Ishikawa (cell line): ENCODE results near the gene MPO.

ENCODE experiments used
- CEBPB ChIP-seq: IDR thresholded peaks from 2 replicates; pipeline ENCODE4 v1.6.1; 2012
- CREB1 ChIP-seq: IDR thresholded peaks from 2 replicates; pipeline ENCODE4 v1.6.1; 2012; ENCODE audit warnings: low read depth
- EGR1 ChIP-seq: IDR thresholded peaks from 2 replicates; pipeline ENCODE4 v1.6.1; 2012
- EP300 ChIP-seq: IDR thresholded peaks from 2 replicates; pipeline ENCODE4 v1.6.1; 2012; ENCODE audit warnings: borderline replicate concordance
- FOXM1 ChIP-seq: IDR thresholded peaks from 2 replicates; pipeline ENCODE4 v1.6.1; 2012; ENCODE audit warnings: low read depth, borderline replicate concordance
- NFIC ChIP-seq: IDR thresholded peaks from 2 replicates; pipeline ENCODE4 v1.6.1; 2012
- RAD21 ChIP-seq: IDR thresholded peaks from 2 replicates; pipeline ENCODE4 v1.6.1; 2012; ENCODE audit warnings: low read depth
- REST ChIP-seq: IDR thresholded peaks from 2 replicates; pipeline ENCODE4 v1.6.1; 2012; ENCODE audit warnings: low read depth, mild to moderate bottlenecking
- TAF1 ChIP-seq: IDR thresholded peaks from 2 replicates; pipeline ENCODE4 v1.6.1; 2012; ENCODE audit warnings: low read depth, mild to moderate bottlenecking
- TCF12 ChIP-seq: IDR thresholded peaks from 2 replicates; pipeline ENCODE4 v1.6.1; 2012; ENCODE audit warnings: low read depth
- TEAD4 ChIP-seq: IDR thresholded peaks from 2 replicates; pipeline ENCODE4 v1.6.1; 2012
- USF1 ChIP-seq: IDR thresholded peaks from 2 replicates; pipeline ENCODE4 v1.6.1; 2012
- YY1 ChIP-seq: IDR thresholded peaks from 2 replicates; pipeline ENCODE4 v1.6.1; 2012; ENCODE audit warnings: low read depth
- ZBTB7A ChIP-seq: IDR thresholded peaks from 2 replicates; pipeline ENCODE4 v1.6.1; 2012; ENCODE audit warnings: low read depth
- TF ChIP-seq, protein P1 (sequence below): IDR thresholded peaks from 2 replicates; pipeline ENCODE4 v1.6.1; 2012

The MPO gene

GRCh38 chr17:58289869-58290268, 9.1 kb upstream of the MPO start:
- peak; percentile 65 for TF ChIP-seq NFIC
- TF ChIP-seq TCF12, result no peak
- TF ChIP-seq EGR1, result no peak

GRCh38 chr17:58285422-58285810, 4.7 kb upstream of the MPO start:
- TF ChIP-seq TAF1 (no peak), FOXM1 (no peak), CREB1 (no peak), TEAD4 (no peak), TCF12 (no peak), ZBTB7A (no peak), RAD21 (no peak), CEBPB (no peak), YY1 (no peak), USF1 (no peak), EP300 (no peak)
- TF ChIP-seq, protein P1, sequence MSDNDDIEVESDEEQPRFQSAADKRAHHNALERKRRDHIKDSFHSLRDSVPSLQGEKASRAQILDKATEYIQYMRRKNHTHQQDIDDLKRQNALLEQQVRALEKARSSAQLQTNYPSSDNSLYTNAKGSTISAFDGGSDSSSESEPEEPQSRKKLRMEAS, result no peak

- 0 out of 2 replicates have a peak, but pooled peaks have one; percentile 14 for TF ChIP-seq CEBPB
- TF ChIP-seq EP300, result no peak
Observed at GRCh38 chr17:58284613-58285421, 4.1 kb upstream of the MPO start.

DNA sequence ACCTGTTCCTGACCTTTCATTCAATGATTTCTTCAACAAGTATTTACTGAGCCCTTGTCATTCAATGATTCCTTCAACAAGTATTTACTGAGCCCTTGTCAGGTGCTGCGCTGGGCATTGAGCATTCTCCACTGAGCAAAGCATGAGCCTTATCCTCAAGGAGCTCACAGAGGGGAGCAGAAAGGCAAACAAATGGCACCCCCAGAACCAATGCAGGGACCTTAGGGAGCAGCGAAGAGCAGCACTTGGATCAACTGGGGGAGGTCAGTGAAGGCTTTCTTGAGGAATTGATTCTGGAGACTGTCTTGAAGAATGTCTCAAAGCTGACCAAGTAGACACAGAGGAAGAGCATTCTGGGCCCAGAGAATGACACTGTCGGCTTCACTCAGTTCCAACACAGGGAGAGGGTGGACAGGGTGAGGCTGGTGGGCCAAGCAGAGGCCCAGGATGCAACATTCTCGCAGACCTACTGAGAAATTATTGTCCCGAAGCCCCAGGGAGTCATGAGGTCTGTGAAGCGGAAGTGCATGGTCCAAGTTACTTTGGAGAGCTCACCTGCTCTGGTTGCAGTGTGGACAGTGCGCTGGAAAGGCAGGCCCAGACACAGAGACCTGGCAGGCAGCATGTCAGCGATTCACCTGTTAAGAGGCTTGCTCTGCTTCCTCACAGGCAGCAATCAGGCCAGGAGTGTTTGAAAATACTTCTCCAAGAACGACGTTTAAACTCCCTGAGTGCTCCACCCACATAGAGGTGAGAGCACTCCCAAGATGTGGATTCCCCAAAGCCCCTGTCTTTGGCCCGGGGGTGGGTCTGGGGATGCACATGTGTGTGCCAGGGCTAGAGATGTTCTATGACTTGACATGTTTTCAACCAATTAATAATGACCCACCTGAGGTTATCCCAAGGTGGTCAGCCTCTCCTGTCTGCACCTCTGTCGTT, 3.2 kb upstream of the MPO start:
- TF ChIP-seq RAD21, result no peak
- TF ChIP-seq USF1, result no peak
- no peak for TF ChIP-seq CEBPB
- TF ChIP-seq FOXM1, result no peak
- no peak for TF ChIP-seq EP300
- TF ChIP-seq EGR1, result no peak
- TF ChIP-seq NFIC, result no peak
- no peak for TF ChIP-seq REST
- TF ChIP-seq, protein P1, result no peak
- no peak for TF ChIP-seq TAF1
- TF ChIP-seq TCF12, result no peak
- no peak for TF ChIP-seq CREB1
- no peak for TF ChIP-seq YY1

GRCh38 chr17:58282442-58282841, 1.7 kb upstream of the MPO start:
- no peak for TF ChIP-seq TEAD4
- TF ChIP-seq REST, result no peak
- TF ChIP-seq, protein P1, result no peak

GRCh38 chr17:58281511-58282011, 826 bp upstream of the MPO start:
- TF ChIP-seq USF1 (no peak), EP300 (no peak), TAF1 (no peak), CREB1 (no peak), TEAD4 (no peak), FOXM1 (no peak), TCF12 (no peak), YY1 (no peak), REST (no peak), EGR1 (no peak), NFIC (no peak), RAD21 (no peak), CEBPB (no peak), ZBTB7A (no peak)
- TF ChIP-seq, protein P1, result no peak
